ENCODE results near the gene ARMCX4.
"Not testable (repeated sequence)": the region's sequence is repeated elsewhere in the genome, so short reads cannot be mapped to it uniquely, and the experiment has no call there.

Gene ARMCX4

GRCh38 chrX:101485212-101485949, at the start of gene ARMCX4:
ARMCX4 (plus strand) TSS chrX:101485456; CDS start chrX:101488590, 3,134 bp downstream.
- peak; percentile 66 for DNase-seq (ENCODE audit: low spot score)

GRCh38 chrX:101442085-101442484, 43.2 kb upstream of the ARMCX4 start:
- no peak for DNase-seq (ENCODE audit: low spot score)

- no peak for DNase-seq (ENCODE audit: low spot score)
Observed at GRCh38 chrX:101449279-101449678, 36.0 kb upstream of the ARMCX4 start.

- DNase-seq (ENCODE audit: low spot score) = no peak
Observed at GRCh38 chrX:101450085-101450484, 35.2 kb upstream of the ARMCX4 start.

- no peak for DNase-seq (ENCODE audit: low spot score)
Observed at GRCh38 chrX:101450961-101451360, 34.3 kb upstream of the ARMCX4 start.

GRCh38 chrX:101452056-101452455, 33.2 kb upstream of the ARMCX4 start:
- DNase-seq (ENCODE audit: low spot score) = no peak

- DNase-seq (ENCODE audit: low spot score) = no peak
Observed at GRCh38 chrX:101460669-101461068, 24.6 kb upstream of the ARMCX4 start.

- DNase-seq (ENCODE audit: low spot score) = no peak
Observed at GRCh38 chrX:101462892-101463291, 22.4 kb upstream of the ARMCX4 start.

- no peak for DNase-seq (ENCODE audit: low spot score)
Observed at GRCh38 chrX:101478366-101478765, 6.9 kb upstream of the ARMCX4 start.

GRCh38 chrX:101482296-101482695, 3.0 kb upstream of the ARMCX4 start:
- no peak for DNase-seq (ENCODE audit: low spot score)

- DNase-seq (ENCODE audit: low spot score) = no peak
Observed at GRCh38 chrX:101483705-101484104, 1.6 kb upstream of the ARMCX4 start.

GRCh38 chrX:101484135-101484534, 1.1 kb upstream of the ARMCX4 start:
- DNase-seq (ENCODE audit: low spot score) = no peak

- DNase-seq (ENCODE audit: low spot score) = no peak
Observed at GRCh38 chrX:101488796-101489195, 3.5 kb downstream of the ARMCX4 start.

- DNase-seq (ENCODE audit: low spot score) = no peak
Observed at GRCh38 chrX:101491943-101492342, 6.7 kb downstream of the ARMCX4 start.

GRCh38 chrX:101493225-101493624, 8.0 kb downstream of the ARMCX4 start:
- DNase-seq (ENCODE audit: low spot score) = no peak

- DNase-seq (ENCODE audit: low spot score) = not testable (repeated sequence)
Observed at GRCh38 chrX:101502929-101503328, 17.7 kb downstream of the ARMCX4 start.

- no peak for DNase-seq (ENCODE audit: low spot score)
Observed at GRCh38 chrX:101507372-101507771, 22.1 kb downstream of the ARMCX4 start.

GRCh38 chrX:101507986-101508385, 22.7 kb downstream of the ARMCX4 start:
- DNase-seq (ENCODE audit: low spot score) = no peak

GRCh38 chrX:101530944-101531343, 45.7 kb downstream of the ARMCX4 start:
- DNase-seq (ENCODE audit: low spot score) = no peak

Measured in globus pallidus (tissue), 1 donor.